Astrocyte of the spinal cord (primary cell): ENCODE measurements around the gene RASD2.
A peak's percentile ranks its signal among the peaks of the same experiment; 100 is the strongest.

Experiments used
- DNase-seq: peaks from one replicate; pipeline ENCODE4 v3.0.0; 2011; ENCODE audit warnings: low read depth, low spot score
- H3K4me3 ChIP-seq: 2 replicates; pipeline ENCODE4 v1.5.1; 2011; ENCODE audit warnings: low read depth, mild to moderate bottlenecking, low read length, moderate library complexity
- CTCF ChIP-seq: IDR thresholded peaks from 2 replicates; pipeline ENCODE4 v1.5.1; 2012; ENCODE audit warnings: low read depth, mild to moderate bottlenecking, low read length, inconsistent platforms
- in situ Hi-C: cut with HindIII; loops from 2 replicates; pipeline ENCODE4 v1.10.0; 2017; ENCODE audit warnings: low sequenced_read_pairs

Gene RASD2

GRCh38 chr22:35581023-35581413 is 40.4 kb downstream of the RASD2 start:
- H3K4me3 ChIP-seq, result no peak overlapping the region
- in situ Hi-C loops, result no loop called here
- TF ChIP-seq CTCF, result no peak
- DNase-seq, result no peak

- in situ Hi-C loops, result no loop called here
- no peak for TF ChIP-seq CTCF
- no peak for DNase-seq
- no peak overlapping the region for H3K4me3 ChIP-seq
These were observed 41.7 kb downstream of the RASD2 start for GRCh38 chr22:35582218-35582860.

- in situ Hi-C loops, result no loop called here
- peak; percentile 90 for TF ChIP-seq CTCF
- H3K4me3 ChIP-seq, result no peak overlapping the region
- peak; percentile 52 for DNase-seq
These were observed 42.4 kb downstream of the RASD2 start for GRCh38 chr22:35582861-35583670.

DNA sequence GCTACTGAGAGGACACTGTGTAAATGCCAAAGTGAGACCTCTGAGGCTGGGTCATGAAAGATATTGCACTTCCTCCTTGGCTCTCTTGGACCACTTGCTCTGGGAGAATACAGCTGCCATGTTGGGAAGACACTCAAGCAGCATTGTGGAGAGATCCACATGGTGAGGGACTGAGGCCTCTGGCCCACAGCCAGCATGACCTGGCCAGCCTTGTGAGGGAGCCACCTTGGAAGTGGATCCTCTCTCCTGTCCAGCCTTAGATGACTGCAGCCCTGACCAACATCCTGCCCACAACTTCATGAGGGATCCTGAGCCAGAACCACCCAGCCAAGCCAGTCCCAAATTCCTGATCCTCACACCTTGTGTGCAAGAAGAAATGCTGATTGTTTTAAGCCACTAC is 46.1 kb downstream of the RASD2 start:
- H3K4me3 ChIP-seq, result no peak overlapping the region
- no peak for TF ChIP-seq CTCF
- in situ Hi-C loops, result no loop called here
- DNase-seq, result no peak

GRCh38 chr22:35587447-35587870 is 46.8 kb downstream of the RASD2 start:
- TF ChIP-seq CTCF, result no peak

GRCh38 chr22:35587896-35588295 is 47.3 kb downstream of the RASD2 start:
- TF ChIP-seq CTCF, result no peak
- no peak for DNase-seq
- no peak overlapping the region for H3K4me3 ChIP-seq
- in situ Hi-C loops, result no loop called here

More at GRCh38 chr22:35587447-35587870, 46.8 kb downstream of the RASD2 start:
- in situ Hi-C loops, result no loop called here
- no peak for DNase-seq
- no peak overlapping the region for H3K4me3 ChIP-seq
